Activated T-helper 2 cell treated with anti-CD3 and anti-CD28 coated beads, Interferon-gamma antibody, Interleukin-2, Interleukin-4, amounts not matched to agents 10 μg/mL and 5 μg/mL and 100 μg/mL, durations not matched to agents 14 hours and 24 hours and 36 hours (primary cell): ENCODE measurements around the gene FBLN1. TPM values are rescaled to one million over a fixed set of nuclear protein-coding genes. Genes with fewer than 3 reads are reported as not detected.
"Not testable (repeated sequence)": the region's sequence is repeated elsewhere in the genome, so short reads cannot be mapped to it uniquely, and the experiment has no call there.

ENCODE experiments used
- DNase-seq: peaks from one replicate; pipeline ENCODE4 v3.0.0; 2021; ENCODE audit warnings: low spot score
- H3K27ac Mint-ChIP-seq: one replicate; pipeline ENCODE4 v1.8.0; 2021; ENCODE audit warnings: mixed read lengths
- H3K27me3 Mint-ChIP-seq: one replicate; pipeline ENCODE4 v1.8.0; 2021; ENCODE audit warnings: low read depth, mixed read lengths
- H3K36me3 Mint-ChIP-seq: one replicate; pipeline ENCODE4 v1.8.0; 2021; ENCODE audit warnings: low read depth, mixed read lengths
- H3K4me1 Mint-ChIP-seq: one replicate; pipeline ENCODE4 v1.8.0; 2021; ENCODE audit warnings: low read depth, mixed read lengths
- H3K4me3 Mint-ChIP-seq: one replicate; pipeline ENCODE4 v1.8.0; 2021; ENCODE audit warnings: low read depth, mild to moderate bottlenecking, moderate library complexity, mixed read lengths
- H3K9me3 Mint-ChIP-seq: one replicate; pipeline ENCODE4 v1.8.0; 2021; ENCODE audit warnings: mixed read lengths
- intact Hi-C: fragments of 100-400 bp; cut with micrococcal nuclease; formaldehyde crosslinking; loops from one replicate; pipeline ENCODE4 v1.15.1; 2023
- total RNA-seq: library from RNA; stranded (reverse); gene quantifications from 2 replicates; pipeline ENCODE4 v1.2.3, GENCODE V29; 2022

The FBLN1 gene
- total RNA-seq: not detected in 2 replicates

GRCh38 chr22:45502215-45503049 lies at the start of gene FBLN1:
FBLN1 (plus strand) TSS chr22:45502883; CDS start chr22:45502986, 103 bp downstream.
- no peaks in the 10 kb centered on the region for H3K4me1 Mint-ChIP-seq
- H3K27ac Mint-ChIP-seq: no peak within 1 kb of the TSS
- DNase-seq: no peak
- intact Hi-C loops: no loop called here
- no peaks in the 10 kb centered on the region for H3K9me3 Mint-ChIP-seq
- H3K27me3 Mint-ChIP-seq: peaks cover 43% of the 10 kb centered on the region
- H3K4me3 Mint-ChIP-seq: peak within 1 kb of the TSS; percentile 17
- H3K36me3 Mint-ChIP-seq: no peaks in the 10 kb centered on the region

GRCh38 chr22:45453764-45454163 lies 48.9 kb upstream of the FBLN1 start:
- H3K4me1 Mint-ChIP-seq: no peaks in the 10 kb centered on the region
- no peak for DNase-seq

GRCh38 chr22:45454275-45454674 lies 48.4 kb upstream of the FBLN1 start:
- Mint-ChIP-seq H3K27me3 (no peaks in the 10 kb centered on the region), H3K9me3 (no peaks in the 10 kb centered on the region), H3K27ac (no peak overlapping the region), H3K4me3 (no peak overlapping the region), H3K36me3 (no peaks in the 10 kb centered on the region), H3K4me1 (no peaks in the 10 kb centered on the region)
- intact Hi-C loops: no loop called here
- DNase-seq: no peak

More at GRCh38 chr22:45453764-45454163, 48.9 kb upstream of the FBLN1 start:
- Mint-ChIP-seq H3K9me3 (no peaks in the 10 kb centered on the region), H3K36me3 (no peaks in the 10 kb centered on the region), H3K27me3 (no peaks in the 10 kb centered on the region), H3K4me3 (no peak overlapping the region), H3K27ac (no peak overlapping the region)
- intact Hi-C loops: no loop called here

- Mint-ChIP-seq H3K36me3 (no peaks in the 10 kb centered on the region), H3K27me3 (no peaks in the 10 kb centered on the region), H3K27ac (no peak overlapping the region), H3K4me3 (no peak overlapping the region), H3K9me3 (no peaks in the 10 kb centered on the region), H3K4me1 (no peaks in the 10 kb centered on the region)
- intact Hi-C loops: no loop called here
- no peak for DNase-seq
Observed at GRCh38 chr22:45455212-45455611, 47.5 kb upstream of the FBLN1 start.

GRCh38 chr22:45455621-45456020 lies 47.1 kb upstream of the FBLN1 start:
- no peaks in the 10 kb centered on the region for H3K4me1 Mint-ChIP-seq
- no peak overlapping the region for H3K27ac Mint-ChIP-seq
- H3K4me3 Mint-ChIP-seq: no peak overlapping the region
- H3K36me3 Mint-ChIP-seq: no peaks in the 10 kb centered on the region
- DNase-seq: no peak
- H3K27me3 Mint-ChIP-seq: no peaks in the 10 kb centered on the region
- intact Hi-C loops: no loop called here
- no peaks in the 10 kb centered on the region for H3K9me3 Mint-ChIP-seq

GRCh38 chr22:45456811-45457210 lies 45.9 kb upstream of the FBLN1 start:
- intact Hi-C loops: no loop called here
- H3K9me3 Mint-ChIP-seq: no peaks in the 10 kb centered on the region

GRCh38 chr22:45458532-45458931 lies 44.2 kb upstream of the FBLN1 start:
- H3K36me3 Mint-ChIP-seq: no peaks in the 10 kb centered on the region
- H3K4me1 Mint-ChIP-seq: no peaks in the 10 kb centered on the region
- H3K27ac Mint-ChIP-seq: no peak overlapping the region
- DNase-seq: no peak
- no peaks in the 10 kb centered on the region for H3K27me3 Mint-ChIP-seq
- no peak overlapping the region for H3K4me3 Mint-ChIP-seq
- H3K9me3 Mint-ChIP-seq: no peaks in the 10 kb centered on the region
- intact Hi-C loops: no loop called here

More at GRCh38 chr22:45456811-45457210, 45.9 kb upstream of the FBLN1 start:
- DNase-seq: no peak
- Mint-ChIP-seq H3K4me1 (no peaks in the 10 kb centered on the region), H3K36me3 (no peaks in the 10 kb centered on the region), H3K27me3 (no peaks in the 10 kb centered on the region), H3K4me3 (no peak overlapping the region), H3K27ac (no peak overlapping the region)

- Mint-ChIP-seq H3K27ac (no peak overlapping the region), H3K9me3 (no peaks in the 10 kb centered on the region), H3K27me3 (no peaks in the 10 kb centered on the region), H3K4me3 (no peak overlapping the region), H3K36me3 (no peaks in the 10 kb centered on the region), H3K4me1 (no peaks in the 10 kb centered on the region)
- intact Hi-C loops: no loop called here
- no peak for DNase-seq
Observed at GRCh38 chr22:45459235-45459634, 43.4 kb upstream of the FBLN1 start.

GRCh38 chr22:45460288-45461109 lies 42.2 kb upstream of the FBLN1 start:
- Mint-ChIP-seq H3K27ac (no peak overlapping the region), H3K27me3 (peaks cover 3% of the 10 kb centered on the region), H3K36me3 (no peaks in the 10 kb centered on the region), H3K4me3 (no peak overlapping the region), H3K4me1 (no peaks in the 10 kb centered on the region), H3K9me3 (no peaks in the 10 kb centered on the region)
- intact Hi-C loops: no loop called here
- no peak for DNase-seq

- no peak overlapping the region for H3K4me3 Mint-ChIP-seq
- DNase-seq: no peak
- no peaks in the 10 kb centered on the region for H3K36me3 Mint-ChIP-seq
- intact Hi-C loops: no loop called here
- H3K4me1 Mint-ChIP-seq: no peaks in the 10 kb centered on the region
- H3K9me3 Mint-ChIP-seq: no peaks in the 10 kb centered on the region
- no peak overlapping the region for H3K27ac Mint-ChIP-seq
- peaks cover 7% of the 10 kb centered on the region for H3K27me3 Mint-ChIP-seq
Observed at GRCh38 chr22:45462034-45462655, 40.5 kb upstream of the FBLN1 start.

- H3K9me3 Mint-ChIP-seq, H3K36me3 Mint-ChIP-seq, intact Hi-C loops, H3K4me1 Mint-ChIP-seq, DNase-seq, H3K27ac Mint-ChIP-seq, H3K4me3 Mint-ChIP-seq: not testable (repeated sequence)
- peaks cover 10% of the 10 kb centered on the region for H3K27me3 Mint-ChIP-seq
Observed at GRCh38 chr22:45463691-45464090, 39.0 kb upstream of the FBLN1 start.

- DNase-seq: no peak
- Mint-ChIP-seq H3K4me1 (no peaks in the 10 kb centered on the region), H3K36me3 (no peaks in the 10 kb centered on the region), H3K4me3 (no peak overlapping the region), H3K27ac (no peak overlapping the region), H3K27me3 (peaks cover 14% of the 10 kb centered on the region), H3K9me3 (no peaks in the 10 kb centered on the region)
- intact Hi-C loops: no loop called here
Observed at GRCh38 chr22:45465633-45466032, 37.0 kb upstream of the FBLN1 start.

- Mint-ChIP-seq H3K27ac (no peak overlapping the region), H3K9me3 (no peaks in the 10 kb centered on the region), H3K36me3 (no peaks in the 10 kb centered on the region), H3K4me3 (no peak overlapping the region), H3K27me3 (peaks cover 14% of the 10 kb centered on the region), H3K4me1 (no peaks in the 10 kb centered on the region)
- no peak for DNase-seq
- intact Hi-C loops: no loop called here
Observed at GRCh38 chr22:45468872-45469271, 33.8 kb upstream of the FBLN1 start.
